ENCODE results near the gene FBLN2.

FBLN2 gene

DNA sequence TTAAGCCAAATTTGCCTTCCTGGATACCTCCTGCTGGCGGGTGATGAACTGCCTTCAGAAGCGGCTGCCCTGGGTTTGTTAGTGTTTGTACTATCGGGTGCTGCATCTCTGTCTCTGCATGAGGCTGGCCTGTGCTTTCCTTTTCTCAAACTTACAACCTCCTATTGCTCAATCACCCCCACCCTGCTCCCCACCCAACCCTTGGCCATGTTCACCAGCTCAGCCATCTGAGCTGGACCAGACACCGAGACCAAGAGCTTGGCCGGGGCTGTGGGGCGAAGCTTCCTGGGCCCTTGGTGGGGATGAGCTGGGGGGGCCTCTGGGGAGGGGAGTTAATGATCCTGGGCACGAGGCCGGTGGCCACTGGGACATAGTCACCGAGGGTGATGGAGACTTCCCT lies 16.8 kb upstream of the FBLN2 start:
- DNase-seq (ENCODE audit: low read depth in 2 of 2), result no peak

DNA sequence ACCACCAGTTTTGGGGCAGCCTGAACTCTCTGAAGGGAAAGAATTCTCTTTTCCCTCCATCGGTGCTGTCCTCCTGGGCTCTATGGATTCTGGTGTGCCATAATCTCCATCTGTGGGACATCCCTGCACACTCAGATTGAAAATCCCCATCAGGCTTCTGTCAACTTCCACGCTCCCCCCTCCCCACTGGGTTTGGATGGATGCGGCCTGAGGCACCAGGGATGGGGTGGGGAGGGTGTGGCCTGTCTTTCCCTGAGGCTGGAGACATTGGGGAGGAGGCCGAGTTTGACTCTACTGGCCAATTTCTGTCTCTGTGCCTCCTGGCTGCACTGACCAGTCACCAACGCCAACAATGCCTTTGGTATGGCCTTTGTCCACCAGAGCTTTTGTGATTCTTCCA lies 16.3 kb upstream of the FBLN2 start:
- DNase-seq (ENCODE audit: low read depth in 2 of 2), result no peak

DNA sequence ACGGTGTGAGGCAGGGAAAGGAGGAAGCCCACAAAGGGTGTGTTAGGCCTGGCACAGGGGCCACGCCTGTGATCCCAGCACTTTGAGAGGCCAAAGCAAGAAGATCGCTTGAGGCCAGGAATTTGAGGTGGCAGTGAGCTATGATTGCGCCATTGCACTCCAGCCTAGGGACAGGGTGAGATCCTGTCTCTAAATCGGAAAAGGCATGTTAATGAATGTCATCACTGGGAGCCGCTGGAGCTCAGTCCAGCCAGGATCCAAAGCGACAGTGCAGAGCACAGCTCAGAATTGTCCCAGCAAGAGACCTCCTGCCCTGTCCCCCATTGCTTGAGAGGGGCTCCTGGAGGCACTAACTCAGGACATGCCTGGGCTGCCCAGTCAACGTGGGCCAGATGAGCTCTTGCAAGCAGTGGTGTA lies 15.0 kb upstream of the FBLN2 start:
- no peak for DNase-seq (ENCODE audit: low read depth in 2 of 2)

DNA sequence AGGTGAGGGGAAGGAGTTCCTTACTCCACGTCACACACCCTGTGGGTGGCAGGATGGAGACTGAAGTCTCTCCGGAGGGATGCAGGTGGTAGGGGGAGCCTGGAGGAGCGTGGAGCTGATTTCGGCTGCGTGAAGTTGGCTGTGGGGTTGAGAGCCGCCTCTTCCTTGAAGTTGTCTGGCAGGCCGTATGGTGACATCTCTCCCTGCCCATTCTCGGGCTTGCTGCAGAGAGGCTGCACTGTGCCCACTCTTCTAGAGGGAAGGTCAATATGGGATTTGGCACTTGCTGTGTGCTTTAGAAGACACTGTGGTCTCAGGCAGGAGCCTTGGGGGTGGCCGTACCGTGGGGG lies 13.4 kb upstream of the FBLN2 start:
- no peak for DNase-seq (ENCODE audit: low read depth in 2 of 2)

DNA sequence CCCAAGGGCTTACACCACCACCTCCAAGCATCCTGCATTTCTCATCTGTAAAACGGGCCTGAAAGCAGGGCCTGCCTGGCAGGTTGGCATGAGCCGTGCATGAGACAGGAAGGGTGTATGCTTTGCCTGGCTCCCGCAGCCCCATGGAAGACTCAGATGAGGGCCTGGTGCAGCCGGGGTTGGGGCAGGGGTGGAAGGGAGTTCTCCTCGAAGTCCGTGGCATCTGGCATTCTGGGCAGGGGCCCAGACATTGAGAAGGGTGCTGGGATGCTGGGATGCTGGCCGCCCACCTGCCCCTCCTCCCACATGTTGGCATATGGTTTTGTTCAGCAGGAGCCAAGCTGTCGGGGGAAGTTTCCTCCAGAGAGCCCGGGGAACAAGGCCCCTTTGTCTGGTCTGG lies 13.0 kb upstream of the FBLN2 start:
- DNase-seq (ENCODE audit: low read depth in 2 of 2), result no peak

DNA sequence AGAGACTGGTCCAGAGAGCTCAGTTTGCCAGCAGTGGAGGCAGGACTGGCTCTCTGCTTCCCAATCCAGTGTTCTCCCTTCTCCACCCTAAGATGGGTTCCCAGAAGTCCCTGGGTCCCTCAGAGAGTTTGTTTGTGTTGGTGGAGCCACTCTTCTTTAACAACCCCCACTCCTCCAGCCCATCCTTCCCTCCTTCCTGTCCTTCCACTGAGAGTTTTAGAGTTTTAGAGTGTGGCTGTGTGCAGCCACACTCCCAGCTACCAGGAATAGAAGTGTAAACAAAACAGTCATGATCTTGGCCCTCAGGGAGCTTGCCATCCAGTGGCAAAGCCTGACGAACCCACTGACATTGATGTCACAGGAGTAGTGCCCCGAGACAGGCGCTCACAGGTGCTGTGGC lies 12.5 kb upstream of the FBLN2 start:
- DNase-seq (ENCODE audit: low read depth in 2 of 2), result no peak

DNA sequence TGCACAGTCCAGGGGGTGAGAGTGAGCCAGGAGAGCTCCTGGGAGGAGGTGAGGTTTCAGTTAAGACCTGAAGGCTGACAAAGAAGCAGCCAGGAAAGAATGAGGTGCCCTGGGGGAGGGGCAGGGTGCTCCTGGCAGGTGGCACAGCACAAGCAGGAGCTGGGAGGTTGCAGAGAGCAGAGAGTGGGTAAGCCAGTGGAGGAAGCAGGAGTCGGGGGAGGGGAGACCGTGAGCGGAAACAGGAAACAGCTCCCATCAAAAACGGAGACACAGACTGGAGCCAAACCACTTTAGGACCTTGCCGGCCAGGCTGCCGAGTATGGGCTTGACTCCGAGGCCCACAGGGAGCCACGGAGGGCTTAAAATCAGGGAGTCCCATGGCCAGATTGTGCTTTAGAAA lies 12.1 kb upstream of the FBLN2 start:
- DNase-seq (ENCODE audit: low read depth in 2 of 2), result no peak

DNA sequence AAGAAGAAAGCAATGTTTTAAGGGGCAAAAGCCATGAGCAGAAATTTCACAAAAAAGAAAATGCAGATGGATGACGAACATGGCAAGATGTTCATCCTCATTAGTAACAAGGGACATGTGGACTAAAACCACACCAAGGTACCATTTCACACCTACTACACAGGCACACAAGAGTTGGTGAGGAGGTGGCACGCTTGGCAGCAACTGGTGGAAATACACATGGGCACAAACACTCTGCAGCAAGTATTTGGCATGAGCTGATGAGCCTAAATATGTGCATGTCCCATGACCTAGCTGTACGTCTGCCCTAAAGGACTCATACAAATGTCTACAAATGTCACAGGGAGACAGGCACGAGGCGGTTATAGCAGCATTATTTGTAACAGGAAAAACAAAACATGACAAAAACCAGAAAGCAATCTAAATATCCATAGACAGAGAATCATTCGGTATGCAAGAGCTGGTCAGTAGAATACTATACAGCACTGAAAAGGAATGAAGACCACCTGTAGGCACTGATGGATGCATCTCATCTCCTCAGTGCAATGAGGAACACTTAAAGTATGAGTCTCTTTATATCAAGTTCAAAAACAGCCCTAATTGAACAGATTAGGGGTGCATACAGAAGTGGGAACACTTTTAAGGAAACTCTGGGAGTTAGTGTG lies 11.5 kb upstream of the FBLN2 start:
- DNase-seq (ENCODE audit: low read depth in 2 of 2), result no peak

DNA sequence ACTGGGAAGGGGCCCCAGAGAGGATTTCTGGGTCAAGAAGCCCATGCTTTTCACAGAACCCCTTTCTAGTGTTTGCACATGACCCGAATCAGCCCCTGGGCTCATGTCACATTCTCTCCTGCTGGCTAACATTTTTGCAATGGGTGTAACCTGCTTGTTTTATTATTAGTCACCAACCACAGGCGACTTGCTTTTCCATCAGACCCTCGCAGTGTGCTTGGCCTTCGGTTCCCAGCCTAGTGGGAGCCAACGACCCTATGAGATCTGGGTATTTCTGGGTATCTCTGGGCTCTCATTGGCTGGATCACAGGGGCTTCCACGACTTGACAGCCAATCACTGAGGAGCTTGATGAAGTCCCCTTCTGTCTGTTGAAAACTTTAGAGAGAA lies 11.0 kb upstream of the FBLN2 start:
- no peak for DNase-seq (ENCODE audit: low read depth in 2 of 2)

DNA sequence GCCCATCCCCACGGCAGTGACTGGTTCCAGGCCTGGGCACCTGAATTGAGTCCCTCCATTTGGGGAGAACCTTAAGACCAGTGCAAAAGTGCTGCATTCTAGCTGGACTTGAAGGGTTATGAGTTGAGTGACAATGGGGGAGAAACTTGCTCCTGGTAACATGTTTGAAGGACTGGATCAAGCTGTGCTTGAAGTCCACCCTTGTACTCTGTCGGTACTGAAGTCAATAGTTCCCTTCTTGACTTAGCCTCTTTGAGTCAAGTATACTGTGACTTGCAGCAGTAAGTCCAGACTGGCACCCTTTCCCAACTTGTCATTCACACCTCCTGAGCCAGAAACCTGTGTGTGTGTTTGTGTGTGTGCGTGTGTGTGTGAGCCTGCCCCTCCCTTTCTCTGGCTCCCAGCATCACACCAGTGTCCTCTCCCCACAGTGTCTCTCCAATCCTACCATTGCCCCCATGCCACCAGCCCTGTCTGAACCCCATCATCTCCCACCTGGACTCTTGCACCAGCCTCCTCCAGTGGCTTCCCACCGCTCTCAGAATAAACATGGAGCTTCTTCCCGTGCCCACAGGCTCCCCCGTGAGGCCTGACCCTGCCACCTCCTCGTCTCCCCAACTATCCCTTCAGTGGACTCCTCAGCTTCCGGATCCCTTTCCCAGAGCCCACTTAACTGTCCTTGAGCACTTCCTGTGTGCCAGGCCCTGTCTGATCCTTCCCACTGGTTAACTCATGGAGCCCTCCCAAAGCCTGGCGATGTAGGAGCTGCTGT lies 10.2 kb upstream of the FBLN2 start:
- no peak for DNase-seq (ENCODE audit: low read depth in 2 of 2)

DNA sequence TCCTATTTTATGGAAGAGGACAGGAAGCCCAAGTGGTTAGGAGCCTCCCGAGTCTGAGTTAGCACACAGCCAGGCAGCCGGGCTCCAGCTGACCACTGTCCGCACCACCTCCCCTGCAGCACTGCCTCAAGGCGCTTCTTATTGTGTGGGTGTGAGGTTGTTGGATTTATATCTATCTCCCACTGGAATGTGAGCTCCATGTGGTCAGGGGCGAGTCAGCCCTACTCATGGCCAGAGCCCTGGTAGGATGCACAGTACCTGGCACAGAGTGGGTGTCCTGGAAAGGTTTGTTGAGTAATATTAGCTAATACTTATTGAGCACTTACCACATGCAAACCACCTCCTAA lies 9.7 kb upstream of the FBLN2 start:
- no peak for DNase-seq (ENCODE audit: low read depth in 2 of 2)

DNA sequence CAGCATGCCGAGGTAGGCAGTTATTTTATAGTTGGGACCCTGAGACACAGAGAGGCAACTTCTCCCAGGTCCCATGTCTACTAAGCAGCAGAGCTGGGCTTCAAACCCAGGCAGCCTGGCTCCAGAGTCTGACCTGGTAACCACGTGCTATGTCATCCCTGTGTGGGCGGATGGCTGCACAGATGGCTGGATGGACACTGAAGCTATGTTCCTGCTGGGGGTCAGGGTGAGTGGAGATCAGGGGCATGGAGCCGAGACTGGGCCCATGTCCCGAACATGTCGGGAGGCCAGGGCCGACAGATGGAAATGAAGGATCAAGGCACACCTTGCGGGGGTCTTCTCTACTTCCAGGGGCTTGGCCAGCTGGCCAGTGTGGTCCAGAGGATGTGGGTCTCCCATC lies 9.3 kb upstream of the FBLN2 start:
- DNase-seq (ENCODE audit: low read depth in 2 of 2), result no peak

DNA sequence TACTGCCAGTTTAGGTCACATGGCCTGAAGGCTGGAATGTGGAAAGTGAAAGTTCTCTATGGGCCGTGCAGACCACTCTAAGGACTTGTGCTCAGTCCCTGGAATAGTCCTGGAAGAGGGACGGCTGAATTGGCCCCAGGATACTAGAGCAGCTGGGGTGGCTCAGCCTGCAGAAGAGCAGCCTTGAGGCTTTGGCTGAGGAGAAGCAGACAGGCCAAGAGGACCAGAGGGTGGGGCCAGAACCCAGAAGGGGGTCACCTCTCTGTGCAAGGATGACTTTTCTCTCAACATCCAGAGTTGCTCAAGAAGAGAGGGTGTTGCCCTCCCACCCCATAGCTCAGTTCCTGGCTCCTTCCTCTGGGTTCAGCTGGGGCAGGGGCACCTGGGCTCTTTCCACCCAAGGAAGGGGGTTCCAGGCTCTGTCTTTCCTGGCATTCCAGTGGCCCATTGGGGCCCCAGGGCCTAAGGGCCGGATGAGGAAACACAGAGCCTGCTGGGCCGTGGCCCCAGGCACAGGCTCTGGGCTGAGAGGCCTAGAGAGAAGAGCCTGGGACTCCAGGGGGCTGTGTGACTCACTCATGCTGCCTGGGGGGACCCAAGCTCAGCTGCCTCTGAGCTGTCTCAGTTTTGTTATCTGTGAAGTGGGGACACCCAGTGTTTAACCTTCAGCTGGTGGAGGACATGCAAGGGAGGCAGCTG lies 8.5 kb upstream of the FBLN2 start:
- DNase-seq (ENCODE audit: low read depth in 2 of 2), result no peak

DNA sequence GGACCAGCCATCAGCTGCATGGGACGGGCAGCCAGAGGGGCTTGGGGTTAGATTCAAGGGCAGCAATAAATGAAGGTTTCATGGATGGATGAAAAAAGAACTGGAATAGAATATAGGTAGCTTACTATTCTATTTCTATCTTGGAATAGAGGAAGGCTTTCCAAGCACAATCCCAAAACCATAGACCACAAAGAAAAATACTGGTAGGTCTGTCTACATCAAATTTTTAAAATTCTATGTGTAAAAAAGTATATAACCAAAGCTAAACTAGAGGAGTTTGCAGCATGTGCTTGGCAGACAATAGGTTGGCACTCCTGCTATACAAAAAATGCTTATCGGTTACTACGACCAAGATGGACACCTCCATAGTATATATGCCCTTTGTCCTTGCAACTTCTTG lies 7.2 kb upstream of the FBLN2 start:
- no peak for DNase-seq (ENCODE audit: low read depth in 2 of 2)

DNA sequence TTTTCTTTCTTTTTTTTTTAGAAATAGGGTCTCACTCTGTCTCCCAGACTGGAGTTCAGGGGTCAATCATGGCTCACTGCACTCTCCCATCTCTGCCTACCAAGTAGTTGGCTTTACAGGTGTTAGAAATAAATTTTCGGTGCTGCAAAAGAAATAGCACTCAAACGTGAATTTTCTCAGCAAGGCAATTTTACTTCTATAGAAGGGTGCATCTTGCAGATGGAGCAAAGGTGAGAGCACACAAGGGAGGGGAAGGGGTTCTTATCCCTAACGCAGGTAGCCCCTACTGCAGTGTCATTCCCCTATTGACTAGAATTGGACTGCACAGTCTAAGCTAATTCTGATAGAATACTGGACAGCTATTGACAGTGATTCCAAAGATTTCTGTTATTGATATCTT lies 6.8 kb upstream of the FBLN2 start:
- no peak for DNase-seq (ENCODE audit: low read depth in 2 of 2)

DNA sequence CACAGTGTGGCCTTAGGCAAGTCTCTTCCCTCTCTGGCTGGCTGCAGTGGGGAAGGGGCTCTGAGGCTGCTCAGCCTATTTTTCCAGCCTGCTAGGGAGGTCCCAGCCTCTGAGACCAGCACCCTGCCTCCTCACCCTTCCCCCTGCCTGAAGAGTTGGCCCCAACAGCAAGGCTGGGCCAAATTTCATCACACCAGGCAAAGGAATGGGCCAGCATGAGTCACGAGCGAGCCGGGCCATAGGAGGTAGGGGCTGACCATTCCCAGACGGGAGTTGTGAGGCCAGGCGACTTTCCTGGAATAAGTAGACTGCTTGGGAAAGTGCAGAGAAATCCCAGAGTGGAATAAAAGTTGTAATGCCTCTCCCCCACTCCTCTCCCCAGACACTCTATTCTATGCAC lies 5.7 kb upstream of the FBLN2 start:
- no peak for DNase-seq (ENCODE audit: low read depth in 2 of 2)

DNA sequence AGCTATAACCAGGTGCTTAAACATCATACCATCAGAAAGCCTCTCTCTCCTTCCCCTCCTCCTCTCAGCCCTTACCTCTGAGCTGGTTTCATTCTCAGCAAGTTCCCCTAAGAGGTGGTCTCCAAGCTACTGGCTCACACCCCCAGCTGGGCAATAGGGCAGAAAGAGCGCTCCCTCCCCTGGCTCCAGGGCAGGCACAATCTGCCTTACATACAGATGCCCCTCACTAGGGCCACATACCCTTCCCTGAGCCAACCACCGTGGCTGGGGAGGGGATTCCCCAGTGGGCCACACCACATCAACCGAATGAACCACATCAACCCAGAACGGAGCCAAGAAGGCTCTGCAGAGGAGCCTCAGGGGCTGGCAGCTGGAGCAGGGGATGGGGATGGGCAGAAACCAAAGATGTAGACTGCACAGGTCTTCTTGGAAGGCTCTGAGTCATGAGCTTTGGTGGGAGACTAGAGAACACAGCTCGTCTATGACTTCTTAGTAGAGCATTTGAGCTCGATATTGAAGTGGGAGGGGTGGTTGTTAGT lies 4.6 kb upstream of the FBLN2 start:
- peak in 1 of 2 donors; percentile 6 for DNase-seq (ENCODE audit: low read depth in 2 of 2)

DNA sequence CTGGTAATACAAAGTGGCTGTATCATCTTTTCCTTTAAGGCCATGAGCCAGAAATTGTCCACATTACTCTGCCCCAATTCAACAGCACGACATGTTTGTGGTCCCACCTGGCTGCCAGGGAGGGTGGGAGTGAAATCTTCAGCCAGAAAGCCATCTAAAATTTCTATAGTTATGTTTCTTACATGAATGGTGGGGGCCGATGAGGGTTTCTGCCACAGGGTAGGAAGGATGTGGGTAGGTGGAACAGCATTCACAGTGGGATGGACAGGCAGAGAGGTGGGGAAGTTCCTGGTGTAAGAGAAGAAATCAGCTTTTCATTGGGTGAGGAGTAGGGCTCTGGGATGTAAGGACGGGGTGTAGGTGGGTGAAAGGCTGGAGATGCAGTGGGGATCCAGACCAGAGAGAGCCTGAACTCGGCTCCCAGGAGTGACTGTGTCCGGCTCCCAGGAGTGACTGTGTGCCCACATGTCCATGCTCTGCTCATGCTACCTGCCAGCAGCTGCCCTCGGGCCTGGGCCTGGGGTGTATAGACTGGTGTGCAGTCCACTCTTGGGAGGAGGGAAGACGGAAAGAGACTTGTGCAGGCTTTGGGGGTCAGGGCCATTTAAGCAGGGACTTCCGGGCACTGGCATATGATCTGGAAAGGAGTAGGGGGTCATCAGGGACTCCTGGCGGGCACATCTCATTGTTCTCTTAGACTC lies 3.8 kb upstream of the FBLN2 start:
- DNase-seq (ENCODE audit: low read depth in 2 of 2), result no peak

DNA sequence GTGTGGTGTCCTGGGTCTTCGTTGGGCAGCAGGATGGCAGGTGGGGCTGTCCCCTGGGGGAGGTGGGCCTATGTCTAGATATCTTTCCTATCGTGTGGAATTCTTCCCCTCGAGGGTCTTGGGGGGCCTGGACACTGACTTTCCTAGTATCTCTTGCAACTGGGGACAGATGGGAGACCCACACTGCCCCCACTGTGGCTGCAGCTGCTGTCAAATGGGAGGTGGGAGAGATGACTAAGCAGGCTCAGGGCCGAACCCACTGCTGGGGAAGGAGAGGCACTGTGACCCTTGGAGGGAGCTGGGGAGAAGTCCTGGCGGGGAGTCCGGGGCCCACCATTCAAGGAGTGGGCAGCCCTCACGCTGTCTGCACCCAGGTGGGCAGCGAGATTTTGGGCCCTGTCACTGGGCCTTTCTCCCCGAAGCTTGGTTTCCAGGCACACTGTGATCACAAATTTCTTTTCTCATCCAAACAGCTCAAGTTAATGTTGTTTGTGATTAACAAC lies 2.9 kb upstream of the FBLN2 start:
- no peak for DNase-seq (ENCODE audit: low read depth in 2 of 2)

DNA sequence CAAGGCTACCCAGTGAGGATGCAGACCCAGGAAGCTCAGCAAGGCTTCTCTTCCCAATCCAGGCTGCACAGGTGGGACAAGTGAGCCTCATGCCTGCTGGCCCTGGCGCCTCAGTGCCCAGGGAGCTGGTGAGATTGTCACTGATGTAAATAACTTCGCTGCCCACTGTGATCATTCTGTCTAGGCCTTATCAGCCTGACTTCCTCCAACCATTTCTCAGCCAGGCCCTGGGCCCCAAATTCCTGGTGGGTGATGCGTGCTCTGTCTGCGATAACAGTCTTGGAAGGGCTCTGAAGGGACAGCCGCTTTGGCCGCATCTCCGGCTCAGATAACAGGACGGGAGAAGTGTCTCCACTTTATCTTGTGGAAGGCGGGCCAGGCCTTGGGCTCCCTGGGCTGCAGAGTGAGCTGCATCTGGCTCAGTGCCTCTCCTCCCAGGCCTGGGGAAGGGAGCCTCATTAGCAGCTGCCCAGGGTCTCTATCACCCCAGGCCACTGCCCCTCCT lies 2.2 kb upstream of the FBLN2 start:
- no peak for DNase-seq (ENCODE audit: low read depth in 2 of 2)

DNA sequence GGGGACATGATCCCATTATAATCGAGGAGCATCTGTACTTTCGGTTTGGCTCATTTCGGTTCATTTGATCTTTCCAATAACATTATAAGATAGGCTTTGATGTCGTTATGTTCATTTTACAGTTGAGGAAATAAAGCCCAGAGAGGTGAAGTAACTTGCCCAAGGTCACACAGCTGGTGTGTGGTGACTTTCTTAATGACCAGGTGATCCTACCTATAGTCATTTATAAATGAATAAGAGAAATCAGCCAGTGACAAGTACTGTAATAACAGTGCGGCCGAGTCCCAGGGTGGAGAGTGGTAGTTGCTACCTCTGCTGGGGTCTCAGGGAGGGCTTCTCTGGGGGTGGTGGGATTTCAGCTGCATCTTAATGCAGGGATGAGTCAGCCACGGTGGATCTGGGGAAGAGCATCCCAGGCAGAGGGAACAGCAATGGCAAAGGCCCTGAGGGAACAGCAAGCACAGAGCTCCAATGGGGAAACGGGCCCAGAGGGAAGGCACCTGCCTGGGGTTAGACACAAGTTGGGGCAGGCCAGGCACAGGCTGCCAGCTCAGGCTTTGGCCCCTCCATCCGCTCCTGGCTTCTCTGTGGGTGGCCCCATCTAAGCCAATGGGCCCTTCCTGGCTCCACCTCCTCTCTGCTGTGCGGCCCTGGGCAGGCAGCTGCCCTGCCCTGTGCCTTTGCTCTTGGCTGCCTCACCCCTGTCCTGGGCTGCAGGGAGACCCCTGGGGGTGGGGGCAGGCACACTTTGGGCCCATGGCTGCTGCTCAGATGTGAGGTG lies 1.1 kb upstream of the FBLN2 start:
- DNase-seq (ENCODE audit: low read depth in 2 of 2), result no peak

All from stimulated activated CD8-positive, alpha-beta memory T cell treated with anti-CD3 and anti-CD28 coated beads, Interleukin-2, amount 100 ng/mL, for 1 hour (primary cell).